ENCODE data around the gene ATG101. TPM values are rescaled to one million over a fixed set of nuclear protein-coding genes. Genes with fewer than 3 reads are reported as not detected.

Gene ATG101
- total and polyA plus RNA-seq, 2 of the 8 experiments (the other 6 are each of a cell fraction or from before 2014, with no cell fraction given), result 49.8 to 55.9 TPM

DNA sequence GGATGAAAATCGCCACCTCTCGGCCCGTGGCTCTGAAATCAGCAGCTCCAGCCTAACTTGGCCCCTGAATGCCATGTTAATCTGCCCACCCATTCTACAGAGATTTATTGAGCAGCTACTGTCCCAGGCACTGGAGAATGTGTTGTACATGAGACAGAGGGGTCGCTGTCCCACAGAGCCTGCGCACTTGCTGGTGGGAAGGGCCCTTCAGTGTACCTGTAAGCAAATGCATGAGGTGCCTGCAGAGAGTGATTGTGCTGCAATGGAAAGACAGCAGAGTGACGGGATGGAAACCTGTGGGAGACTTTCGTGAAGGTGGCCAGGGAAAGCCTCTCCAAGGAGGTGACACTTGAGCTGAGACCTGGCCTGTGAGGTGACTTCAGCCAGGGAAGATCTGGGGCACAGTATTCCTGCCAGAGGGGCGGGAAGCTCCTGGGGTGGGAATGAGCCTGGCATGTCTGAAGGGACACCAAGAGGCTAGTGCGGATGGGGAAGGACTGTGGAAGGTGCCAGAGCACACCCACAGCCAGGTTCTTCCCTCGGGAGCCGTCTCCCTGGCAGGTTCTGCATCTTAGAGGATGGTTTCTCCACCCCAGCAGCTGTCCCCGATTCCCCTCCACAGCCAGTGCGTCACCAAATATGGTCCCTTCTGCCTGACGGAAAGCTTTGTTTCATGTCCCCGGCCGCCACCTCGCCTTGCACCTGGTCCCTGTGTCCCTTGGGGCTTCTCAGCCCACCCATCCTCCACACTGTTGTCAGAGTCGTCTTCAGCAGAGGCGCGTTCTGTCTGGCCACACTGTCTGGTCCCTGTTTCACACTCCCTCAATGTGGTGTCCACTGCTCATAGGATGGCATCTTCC lies 18.4 kb downstream of the ATG101 start:
- Histone ChIP-seq H3K79me2 (ENCODE audit: control insufficient read depth in 1 of 2, insufficient read depth in 2 of 2, low read length in 2 of 2) (no peaks in the 10 kb centered on the region), H3K4me3 (ENCODE audit: extremely low read depth in 1 of 4, insufficient read depth in 2 of 4, low read depth in 3 of 4, low read length in 4 of 4) (no peak overlapping the region), H3K56ac (replicated peaks; ENCODE audit: insufficient read length, low read depth, low read length) (no peak overlapping the region), H3K4me1 (replicated peaks in 1 of 4; ENCODE audit: control insufficient read depth in 3 of 4, insufficient read depth in 4 of 4, low read length in 3 of 4) (peaks cover 0 to 1% (median 0%) of the 10 kb centered on the region in 4 experiments; a peak in 2 of 7 replicates), H2BK120ac (replicated peaks; ENCODE audit: low read depth, low read length) (no peak overlapping the region), H4K91ac (replicated peaks; ENCODE audit: insufficient read length, low read length) (no peak overlapping the region), H4K8ac (ENCODE audit: extremely low read depth, insufficient read depth, low read length) (no peak overlapping the region), H3K9me3 (ENCODE audit: insufficient read depth in 2 of 2, low read depth in 1 of 2, low read length in 1 of 2) (no peaks in the 10 kb centered on the region), H3K36me3 (ENCODE audit: control insufficient read depth in 2 of 4, insufficient read depth in 4 of 4, low read length in 3 of 4) (no peaks in the 10 kb centered on the region), H2BK15ac (ENCODE audit: low read length) (no peak overlapping the region), H3K18ac (ENCODE audit: extremely low read depth, low read length) (no peak overlapping the region), H2BK20ac (ENCODE audit: low read length) (no peak overlapping the region), H3K27ac (ENCODE audit: low read depth, low read length) (no peak overlapping the region), H4K5ac (ENCODE audit: insufficient read length, low read depth, low read length) (no peak overlapping the region), H4K20me1 (replicated peaks in 1 of 2; ENCODE audit: control insufficient read depth in 1 of 2, insufficient read depth in 2 of 2, low read length in 2 of 2) (no peaks in the 10 kb centered on the region), H2BK5ac (ENCODE audit: low read depth, low read length) (no peak overlapping the region), H3K27me3 (replicated peaks in 1 of 4; ENCODE audit: control insufficient read depth in 3 of 4, extremely low read depth in 1 of 4, insufficient read depth in 3 of 4, low read length in 3 of 4) (no peaks in the 10 kb centered on the region), H2BK12ac (ENCODE audit: low read depth, low read length) (peak overlapping the region; percentile 39), H2AFZ (ENCODE audit: low read length) (no peak overlapping the region), H2AK5ac (ENCODE audit: low read depth, low read length) (no peak overlapping the region), H3K9ac (replicated peaks in 1 of 4; ENCODE audit: extremely low read depth in 1 of 4, low read depth in 3 of 4, low read length in 3 of 4) (no peak overlapping the region; a peak in 1 of 7 replicates), H3K23ac (ENCODE audit: insufficient read length) (no peak overlapping the region), H3K79me1 (ENCODE audit: low read depth, low read length) (no peaks in the 10 kb centered on the region; the same call in 1 of the 2 replicates), H3K4me2 (ENCODE audit: insufficient read depth in 1 of 2, low read depth in 2 of 2, low read length in 2 of 2) (no peak overlapping the region), H3K14ac (ENCODE audit: insufficient read length) (no peak overlapping the region), H3K23me2 (ENCODE audit: low read depth, low read length) (no peaks in the 10 kb centered on the region), H3K4ac (replicated peaks; ENCODE audit: insufficient read length, low read depth, low read length) (no peak overlapping the region)
- DNase-seq (ENCODE audit: low read depth in 1 of 2, low spot score in 2 of 2) (no peak), FAIRE-seq (no peak)
- WGBS, 2 experiments (ENCODE audit: extremely low coverage in 1 of 2, insufficient coverage in 1 of 2, insufficient read length in 1 of 2, insufficient replicate concordance in 2 of 2, low coverage in 1 of 2, low lambda C conversion rate in 2 of 2, missing lambda C conversion rate in 1 of 2), result 79% methylated on average over 15 of the region's 20 CpGs; no CpG with 5 or more reads in 1 of the 2 experiments
- CTCF ChIA-PET (ENCODE audit: partially characterized antibody), result interaction anchor here (0.7 to 11.5 kb wide), 9 partner anchors 8 to 97 kb away, joined by 3 to 205 read pairs (median 6); partner anchors contain the start of genes ATG101 and SMIM41
- TF ChIP-seq CTBP2 (IDR thresholded peaks at IDR 0.05; ENCODE audit: borderline replicate concordance, insufficient read depth, insufficient read length, low read length), result no peak
- no peak for TF ChIP-seq HDAC2 (IDR thresholded peaks at IDR 0.05; ENCODE audit: borderline replicate concordance in 1 of 2, low read depth in 2 of 2, low read length in 2 of 2)
- no peak for TF ChIP-seq KDM1A (IDR thresholded peaks at IDR 0.05; ENCODE audit: borderline replicate concordance, low read length)
- no peak for TF ChIP-seq POLR2AphosphoS5 (IDR thresholded peaks at IDR 0.05; ENCODE audit: low read depth, low read length)
- TF ChIP-seq TAF7 (optimal IDR thresholded peaks at IDR 0.05; ENCODE audit: borderline replicate concordance, low read depth, low read length), result no peak
- TF ChIP-seq, protein P1, sequence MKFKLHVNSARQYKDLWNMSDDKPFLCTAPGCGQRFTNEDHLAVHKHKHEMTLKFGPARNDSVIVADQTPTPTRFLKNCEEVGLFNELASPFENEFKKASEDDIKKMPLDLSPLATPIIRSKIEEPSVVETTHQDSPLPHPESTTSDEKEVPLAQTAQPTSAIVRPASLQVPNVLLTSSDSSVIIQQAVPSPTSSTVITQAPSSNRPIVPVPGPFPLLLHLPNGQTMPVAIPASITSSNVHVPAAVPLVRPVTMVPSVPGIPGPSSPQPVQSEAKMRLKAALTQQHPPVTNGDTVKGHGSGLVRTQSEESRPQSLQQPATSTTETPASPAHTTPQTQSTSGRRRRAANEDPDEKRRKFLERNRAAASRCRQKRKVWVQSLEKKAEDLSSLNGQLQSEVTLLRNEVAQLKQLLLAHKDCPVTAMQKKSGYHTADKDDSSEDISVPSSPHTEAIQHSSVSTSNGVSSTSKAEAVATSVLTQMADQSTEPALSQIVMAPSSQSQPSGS (IDR thresholded peaks at IDR 0.05; ENCODE audit: low read length), result no peak
- POLR2A ChIA-PET (ENCODE audit: partially characterized antibody), result interaction anchor here (0.6 to 2.1 kb wide), 3 partner anchors 8 to 1107 kb away, joined by 3 to 7 read pairs (median 4); partner anchors contain the start of gene SMIM41

All from H1 (cell line).